ENCODE results near the gene MCF2L. TPM values are rescaled to one million over a fixed set of nuclear protein-coding genes. Genes with fewer than 3 reads are reported as not detected.
A peak's percentile ranks its signal among the peaks of the same experiment; 100 is the strongest.

MCF2L gene
- total RNA-seq, 1 experiment from 2014 or later, result 22.1 TPM

DNA sequence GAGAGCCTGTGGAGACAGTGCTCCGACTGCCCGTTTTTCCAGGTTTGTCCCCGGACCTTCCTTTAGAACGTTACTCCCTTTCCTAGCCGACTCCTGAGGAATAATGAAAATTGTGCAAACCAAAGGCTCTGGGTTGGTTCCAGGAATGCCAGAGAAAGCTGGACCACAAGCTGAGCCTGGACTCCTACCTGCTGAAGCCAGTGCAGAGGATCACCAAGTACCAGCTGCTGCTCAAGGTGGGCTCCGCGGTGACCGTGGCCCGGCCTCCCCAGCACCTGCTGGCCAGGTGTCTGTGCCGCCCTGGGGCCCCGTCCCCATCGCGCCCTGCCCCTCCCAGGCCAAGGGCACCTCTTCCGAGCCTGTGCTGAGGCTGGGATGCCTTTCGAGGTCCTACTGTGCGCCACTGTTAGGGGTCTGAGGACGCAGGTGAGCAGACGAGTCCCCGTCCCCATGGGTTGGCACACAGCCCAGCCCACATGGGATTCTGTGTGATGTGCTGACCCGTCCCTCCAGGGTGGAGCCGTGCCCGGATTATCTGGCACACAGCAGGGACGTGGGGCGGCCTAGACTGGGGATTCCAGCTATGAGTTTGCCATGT is 116.0 kb downstream of the MCF2L start:
- Histone ChIP-seq H3K9me3 (no peaks in the 10 kb centered on the region), H3K4me3 (ENCODE audit: low read depth, low read length) (no peak overlapping the region), H3K36me3 (ENCODE audit: control insufficient read depth, insufficient read depth, low read length) (no peaks in the 10 kb centered on the region), H3K27me3 (replicated peaks; ENCODE audit: control insufficient read depth, insufficient read depth, low read length) (no peaks in the 10 kb centered on the region), H3K4me1 (0 out of 2 replicates have a peak, but pooled peaks cover 8% of the 10 kb centered on the region)
- POLR2A ChIA-PET, result no interaction called here
- Mint-ChIP-seq H3K27ac (ENCODE audit: unreplicated experiment) (no peak overlapping the region), H3K36me3 (ENCODE audit: insufficient read depth, unreplicated experiment) (no peaks in the 10 kb centered on the region), H3K27me3 (ENCODE audit: insufficient read depth, unreplicated experiment) (no peaks in the 10 kb centered on the region), H3K4me3 (ENCODE audit: unreplicated experiment) (no peak overlapping the region), H3K9me3 (ENCODE audit: unreplicated experiment) (no peaks in the 10 kb centered on the region), H3K4me1 (ENCODE audit: low read depth, unreplicated experiment) (no peaks in the 10 kb centered on the region)
- intact Hi-C loops (cut with micrococcal nuclease; ENCODE audit: unreplicated experiment), result no loop called here
- TF ChIP-seq, protein P1, sequence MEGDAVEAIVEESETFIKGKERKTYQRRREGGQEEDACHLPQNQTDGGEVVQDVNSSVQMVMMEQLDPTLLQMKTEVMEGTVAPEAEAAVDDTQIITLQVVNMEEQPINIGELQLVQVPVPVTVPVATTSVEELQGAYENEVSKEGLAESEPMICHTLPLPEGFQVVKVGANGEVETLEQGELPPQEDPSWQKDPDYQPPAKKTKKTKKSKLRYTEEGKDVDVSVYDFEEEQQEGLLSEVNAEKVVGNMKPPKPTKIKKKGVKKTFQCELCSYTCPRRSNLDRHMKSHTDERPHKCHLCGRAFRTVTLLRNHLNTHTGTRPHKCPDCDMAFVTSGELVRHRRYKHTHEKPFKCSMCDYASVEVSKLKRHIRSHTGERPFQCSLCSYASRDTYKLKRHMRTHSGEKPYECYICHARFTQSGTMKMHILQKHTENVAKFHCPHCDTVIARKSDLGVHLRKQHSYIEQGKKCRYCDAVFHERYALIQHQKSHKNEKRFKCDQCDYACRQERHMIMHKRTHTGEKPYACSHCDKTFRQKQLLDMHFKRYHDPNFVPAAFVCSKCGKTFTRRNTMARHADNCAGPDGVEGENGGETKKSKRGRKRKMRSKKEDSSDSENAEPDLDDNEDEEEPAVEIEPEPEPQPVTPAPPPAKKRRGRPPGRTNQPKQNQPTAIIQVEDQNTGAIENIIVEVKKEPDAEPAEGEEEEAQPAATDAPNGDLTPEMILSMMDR (IDR thresholded peaks at IDR 0.05; ENCODE audit: insufficient read depth in 1 of 2, low read depth in 1 of 2, low read length in 1 of 2, severe bottlenecking in 1 of 2, unreplicated experiment in 1 of 2), result no peak
- no TSS peak for BruUV-seq (replicated peaks)
- CTCF ChIA-PET, result no interaction called here
- DNase-seq, result no peak

GRCh38 chr13:113086031-113086750 is 117.2 kb downstream of the MCF2L start:
- Mint-ChIP-seq H3K27ac (ENCODE audit: unreplicated experiment) (no peak overlapping the region), H3K27me3 (ENCODE audit: insufficient read depth, unreplicated experiment) (no peaks in the 10 kb centered on the region), H3K36me3 (ENCODE audit: insufficient read depth, unreplicated experiment) (no peaks in the 10 kb centered on the region), H3K9me3 (ENCODE audit: unreplicated experiment) (no peaks in the 10 kb centered on the region), H3K4me1 (ENCODE audit: low read depth, unreplicated experiment) (no peaks in the 10 kb centered on the region), H3K4me3 (ENCODE audit: unreplicated experiment) (no peak overlapping the region)
- Histone ChIP-seq H3K4me1 (0 out of 2 replicates have a peak, but pooled peaks cover 8% of the 10 kb centered on the region), H3K9me3 (no peaks in the 10 kb centered on the region), H3K36me3 (ENCODE audit: control insufficient read depth, insufficient read depth, low read length) (no peaks in the 10 kb centered on the region), H3K4me3 (ENCODE audit: low read depth, low read length) (no peak overlapping the region), H3K27me3 (replicated peaks; ENCODE audit: control insufficient read depth, insufficient read depth, low read length) (no peaks in the 10 kb centered on the region)
- intact Hi-C loops (cut with micrococcal nuclease; ENCODE audit: unreplicated experiment), result loop anchor here (2.0 kb wide), 1 partner anchor 37 kb away; the partner anchor contains the start of gene F10
- DNase-seq, result no peak
- CTCF ChIA-PET, result no interaction called here
- TF ChIP-seq, protein P1 (IDR thresholded peaks at IDR 0.05; ENCODE audit: insufficient read depth in 1 of 2, low read depth in 1 of 2, low read length in 1 of 2, severe bottlenecking in 1 of 2, unreplicated experiment in 1 of 2), result peak in 1 of 2 experiments; percentile 7
- POLR2A ChIA-PET, result interaction anchor here (0.6 kb wide), 2 partner anchors 10 to 204 kb away, joined by 4 to 7 read pairs; no protein-coding TSS in a partner anchor
- no TSS peak for BruUV-seq (replicated peaks)

- TF ChIP-seq, protein P1 (IDR thresholded peaks at IDR 0.05; ENCODE audit: insufficient read depth in 1 of 2, low read depth in 1 of 2, low read length in 1 of 2, severe bottlenecking in 1 of 2, unreplicated experiment in 1 of 2), result no peak
- Histone ChIP-seq H3K4me3 (ENCODE audit: low read depth, low read length) (no peak overlapping the region), H3K4me1 (0 out of 2 replicates have a peak, but pooled peaks cover 8% of the 10 kb centered on the region), H3K27me3 (replicated peaks; ENCODE audit: control insufficient read depth, insufficient read depth, low read length) (no peaks in the 10 kb centered on the region), H3K36me3 (ENCODE audit: control insufficient read depth, insufficient read depth, low read length) (no peaks in the 10 kb centered on the region), H3K9me3 (no peaks in the 10 kb centered on the region)
- no peaks in the 10 kb centered on the region for H3K4me1 Mint-ChIP-seq (ENCODE audit: low read depth, unreplicated experiment)
- no TSS peak for BruUV-seq (replicated peaks)
- no peak for DNase-seq
- ChIA-PET POLR2A (no interaction called here), CTCF (no interaction called here)
- intact Hi-C loops (cut with micrococcal nuclease; ENCODE audit: unreplicated experiment), result loop anchor here (2.0 kb wide), 1 partner anchor 36 kb away; the partner anchor contains the start of gene F10
- no peak overlapping the region for H3K4me3 Mint-ChIP-seq (ENCODE audit: unreplicated experiment)
- no peaks in the 10 kb centered on the region for H3K9me3 Mint-ChIP-seq (ENCODE audit: unreplicated experiment)
- H3K27me3 Mint-ChIP-seq (ENCODE audit: insufficient read depth, unreplicated experiment), result no peaks in the 10 kb centered on the region
- no peaks in the 10 kb centered on the region for H3K36me3 Mint-ChIP-seq (ENCODE audit: insufficient read depth, unreplicated experiment)
- no peak overlapping the region for H3K27ac Mint-ChIP-seq (ENCODE audit: unreplicated experiment)
These were observed 118.2 kb downstream of the MCF2L start for GRCh38 chr13:113086991-113087922.

Data from Caco-2 (cell line).